ENCODE measurements around the gene SLCO1C1.
"Not testable (repeated sequence)": the region's sequence is repeated elsewhere in the genome, so short reads cannot be mapped to it uniquely, and the experiment has no call there.

SLCO1C1 gene

GRCh38 chr12:20722142-20722541 is 27.0 kb downstream of the SLCO1C1 start:
- DNase-seq (ENCODE audit: low read depth in 1 of 2, low spot score in 1 of 2) = no peak
- TF ChIP-seq JUND (IDR thresholded peaks at IDR 0.05; ENCODE audit: low read depth) = no peak
- in situ Hi-C loops (cut with HindIII; ENCODE audit: low pct_unique_long_range_greater_than_20kb, low sequenced_read_pairs) = no loop called here

- DNase-seq (ENCODE audit: low read depth in 1 of 2, low spot score in 1 of 2) = no peak
- in situ Hi-C loops (cut with HindIII; ENCODE audit: low pct_unique_long_range_greater_than_20kb, low sequenced_read_pairs) = no loop called here
- TF ChIP-seq JUND (IDR thresholded peaks at IDR 0.05; ENCODE audit: low read depth) = no peak
Measured at GRCh38 chr12:20731274-20731673, 36.1 kb downstream of the SLCO1C1 start.

DNA sequence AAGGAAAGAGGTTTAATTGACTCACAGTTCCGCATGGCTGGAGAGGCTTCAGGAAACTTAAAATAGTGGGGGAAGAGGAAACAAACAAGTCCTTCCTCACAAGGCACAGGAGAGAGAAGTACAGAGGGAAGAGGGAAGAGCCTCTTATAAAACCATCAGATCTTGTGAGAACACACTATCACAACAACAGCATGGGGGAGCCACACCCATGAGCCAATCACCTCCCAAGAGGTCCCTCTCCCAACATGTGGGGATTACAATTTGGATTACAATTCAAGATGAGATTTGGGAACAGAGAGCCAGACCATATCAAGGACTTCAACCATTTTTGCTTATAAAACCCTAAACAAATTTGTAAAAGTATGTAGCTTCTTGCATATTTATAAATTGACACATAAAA is 45.8 kb downstream of the SLCO1C1 start:
- in situ Hi-C loops (cut with HindIII; ENCODE audit: low pct_unique_long_range_greater_than_20kb, low sequenced_read_pairs) = no loop called here
- DNase-seq (ENCODE audit: low read depth in 1 of 2, low spot score in 1 of 2) = no peak
- TF ChIP-seq JUND (IDR thresholded peaks at IDR 0.05; ENCODE audit: low read depth) = no peak

DNA sequence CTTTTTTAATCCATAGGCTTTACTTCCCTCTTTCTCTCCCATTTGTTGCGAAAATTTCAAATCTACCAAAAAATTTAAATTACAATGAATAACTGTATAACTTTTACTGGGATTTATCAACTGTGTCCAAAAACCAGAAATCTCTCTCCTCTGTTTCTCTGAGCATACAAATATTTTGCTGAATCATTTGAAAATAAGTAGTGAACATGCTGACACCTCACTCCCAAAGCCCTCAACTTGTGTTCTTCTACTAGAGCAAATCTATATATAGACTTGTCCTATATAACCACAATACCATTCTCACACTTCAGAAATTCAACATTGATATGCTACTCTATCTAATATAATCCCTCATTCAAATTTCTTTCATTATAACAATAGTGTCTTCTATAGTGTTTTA is 53.1 kb downstream of the SLCO1C1 start:
- DNase-seq (ENCODE audit: low read depth in 1 of 2, low spot score in 1 of 2) = no peak
- TF ChIP-seq JUND (IDR thresholded peaks at IDR 0.05; ENCODE audit: low read depth) = no peak
- in situ Hi-C loops (cut with HindIII; ENCODE audit: low pct_unique_long_range_greater_than_20kb, low sequenced_read_pairs) = no loop called here

DNA sequence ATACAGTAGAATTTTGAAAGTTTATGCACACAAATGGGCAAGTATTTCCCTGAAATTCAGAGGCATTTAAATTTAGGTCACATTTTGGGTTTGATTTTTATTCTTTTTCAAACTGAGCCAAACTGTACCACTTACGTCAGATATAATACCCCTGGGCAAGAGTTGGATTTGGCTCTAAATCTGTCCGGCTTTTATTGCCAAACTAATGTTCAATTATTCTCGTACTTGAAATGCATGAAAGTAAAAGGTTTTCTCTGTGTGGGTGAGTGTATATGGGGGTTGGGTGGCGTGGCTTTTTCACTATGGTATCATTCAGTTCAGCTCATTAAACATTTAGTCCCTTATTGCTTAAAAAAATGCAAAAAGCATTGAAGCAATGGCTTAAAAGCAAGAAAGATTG is 55.9 kb downstream of the SLCO1C1 start:
- no peak for DNase-seq (ENCODE audit: low read depth in 1 of 2, low spot score in 1 of 2)
- in situ Hi-C loops (cut with HindIII; ENCODE audit: low pct_unique_long_range_greater_than_20kb, low sequenced_read_pairs) = no loop called here
- no peak for TF ChIP-seq JUND (IDR thresholded peaks at IDR 0.05; ENCODE audit: low read depth)

DNA sequence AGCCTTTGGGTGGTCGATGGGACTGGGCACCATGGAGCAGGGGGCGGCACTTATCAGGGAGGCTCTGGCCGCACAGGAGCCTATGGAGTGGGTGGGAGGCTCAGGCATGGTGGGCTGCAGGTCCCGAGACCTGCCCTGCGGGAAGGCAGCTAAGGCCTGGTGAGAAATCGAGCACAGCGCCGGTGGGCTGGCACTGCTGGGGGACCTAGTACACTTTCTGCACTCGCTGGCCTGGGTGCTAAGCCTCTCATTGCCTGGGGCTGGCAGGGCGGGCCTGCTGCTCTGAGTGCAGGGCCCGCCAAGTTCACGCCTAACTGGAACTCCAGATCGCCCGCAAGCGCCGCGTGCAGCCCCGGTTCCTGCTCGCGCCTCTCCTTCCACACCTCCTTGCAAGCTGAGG is 82.3 kb downstream of the SLCO1C1 start:
- in situ Hi-C loops (cut with HindIII; ENCODE audit: low pct_unique_long_range_greater_than_20kb, low sequenced_read_pairs) = no loop called here
- no peak for TF ChIP-seq JUND (IDR thresholded peaks at IDR 0.05; ENCODE audit: low read depth)
- DNase-seq (ENCODE audit: low read depth in 1 of 2, low spot score in 1 of 2) = no peak

DNA sequence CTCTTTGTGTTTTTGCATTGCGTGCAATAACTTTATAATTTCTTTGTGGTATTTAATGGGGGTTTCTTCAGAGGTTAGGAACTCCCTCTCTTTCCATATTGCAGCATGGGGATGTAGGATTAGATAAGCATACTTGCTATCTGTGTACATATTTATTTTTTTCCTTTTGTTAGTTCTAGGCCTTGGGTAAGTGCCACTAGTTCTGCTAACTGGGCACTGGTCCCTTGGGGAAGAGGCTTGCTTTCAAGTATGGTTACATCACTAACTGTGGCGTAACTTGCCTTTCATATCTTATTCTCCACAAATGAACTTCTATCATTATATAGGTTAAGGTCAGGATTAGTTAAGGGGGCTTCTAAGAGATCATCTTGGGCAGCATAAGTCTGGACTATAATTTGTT is 83.8 kb downstream of the SLCO1C1 start:
- no peak for DNase-seq (ENCODE audit: low read depth in 1 of 2, low spot score in 1 of 2)
- TF ChIP-seq JUND (IDR thresholded peaks at IDR 0.05; ENCODE audit: low read depth) = no peak
- in situ Hi-C loops (cut with HindIII; ENCODE audit: low pct_unique_long_range_greater_than_20kb, low sequenced_read_pairs) = no loop called here

- in situ Hi-C loops (cut with HindIII; ENCODE audit: low pct_unique_long_range_greater_than_20kb, low sequenced_read_pairs); DNase-seq (ENCODE audit: low read depth in 1 of 2, low spot score in 1 of 2): not testable (repeated sequence)
Measured at GRCh38 chr12:20779971-20780370, 84.8 kb downstream of the SLCO1C1 start.

DNA sequence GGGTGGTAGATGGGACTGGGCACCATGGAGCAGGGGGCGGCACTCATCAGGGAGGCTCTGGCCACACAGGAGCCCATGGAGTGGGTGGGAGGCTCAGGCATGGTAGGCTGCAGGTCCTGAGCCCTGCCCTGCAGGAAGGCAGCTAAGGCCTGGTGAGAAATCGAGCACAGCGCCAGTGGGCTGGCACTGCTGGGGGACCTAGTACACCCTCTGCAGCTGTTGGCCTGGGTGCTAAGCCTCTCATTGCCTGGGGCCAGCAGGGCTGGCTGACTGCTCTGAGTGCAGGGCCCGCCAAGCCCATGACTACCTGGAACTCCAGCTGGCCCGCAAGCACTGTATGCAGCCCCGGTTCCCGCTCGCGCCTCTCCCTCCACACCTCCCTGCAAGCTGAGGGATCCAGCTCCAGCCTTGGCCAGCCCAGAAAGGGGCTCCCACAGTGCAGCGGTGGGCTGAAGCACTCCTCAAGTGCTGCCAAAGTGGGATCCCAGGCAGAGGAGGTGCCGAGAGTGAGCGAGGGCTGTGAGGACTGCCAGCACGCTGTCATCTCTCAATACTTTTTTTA is 88.7 kb downstream of the SLCO1C1 start:
- in situ Hi-C loops (cut with HindIII; ENCODE audit: low pct_unique_long_range_greater_than_20kb, low sequenced_read_pairs) = not testable (repeated sequence)

GRCh38 chr12:20792971-20793370 is 97.8 kb downstream of the SLCO1C1 start:
- TF ChIP-seq JUND (IDR thresholded peaks at IDR 0.05; ENCODE audit: low read depth) = no peak
- DNase-seq (ENCODE audit: low read depth in 1 of 2, low spot score in 1 of 2) = no peak
- in situ Hi-C loops (cut with HindIII; ENCODE audit: low pct_unique_long_range_greater_than_20kb, low sequenced_read_pairs) = no loop called here

More for the DNA sequence above, 88.7 kb downstream of the SLCO1C1 start:
- DNase-seq (ENCODE audit: low read depth in 1 of 2, low spot score in 1 of 2) = not testable (repeated sequence)

DNA sequence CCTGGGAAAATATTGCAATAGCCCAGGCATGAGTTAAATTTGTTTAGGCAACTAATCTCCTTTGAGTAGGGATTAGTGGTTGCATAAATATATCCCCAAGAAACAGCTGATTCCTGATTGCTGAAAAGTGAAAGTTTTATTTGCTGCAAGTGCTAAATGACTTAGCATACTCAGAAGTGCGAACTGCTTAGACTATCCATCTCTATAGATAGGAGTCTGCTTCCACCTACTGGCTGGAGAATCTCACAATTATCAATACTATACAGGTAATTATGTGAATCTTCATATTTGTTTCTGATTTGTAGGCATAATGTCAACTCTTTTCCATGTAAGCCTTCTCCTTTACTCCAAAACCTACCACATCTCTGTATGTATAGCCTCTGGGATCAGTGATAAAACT is 103.4 kb downstream of the SLCO1C1 start:
- TF ChIP-seq JUND (IDR thresholded peaks at IDR 0.05; ENCODE audit: low read depth) = no peak
- peak; percentile 4 to 62 for DNase-seq (ENCODE audit: low read depth in 1 of 2, low spot score in 1 of 2)
- in situ Hi-C loops (cut with HindIII; ENCODE audit: low pct_unique_long_range_greater_than_20kb, low sequenced_read_pairs) = no loop called here

DNA sequence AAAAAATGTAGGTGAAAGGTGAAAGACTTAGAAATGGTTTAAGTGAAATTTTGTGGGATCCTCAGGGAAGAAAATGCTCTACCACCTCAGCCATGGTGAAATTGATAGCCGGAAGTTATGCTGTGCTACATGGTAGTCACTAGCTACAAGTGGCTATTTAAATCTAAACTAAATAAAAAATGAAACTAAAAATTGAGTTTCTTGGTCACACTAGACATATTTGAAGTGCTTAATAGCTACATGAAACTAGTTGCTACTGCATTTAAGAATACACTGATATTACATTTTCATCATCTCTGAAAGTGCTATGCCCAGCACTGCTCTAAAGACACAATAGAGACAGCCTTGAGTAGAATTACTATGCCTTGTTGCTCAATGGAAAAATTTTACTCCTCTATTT is 105.0 kb downstream of the SLCO1C1 start:
- TF ChIP-seq JUND (IDR thresholded peaks at IDR 0.05; ENCODE audit: low read depth) = no peak
- in situ Hi-C loops (cut with HindIII; ENCODE audit: low pct_unique_long_range_greater_than_20kb, low sequenced_read_pairs) = no loop called here

GRCh38 chr12:20801035-20801434 is 105.9 kb downstream of the SLCO1C1 start:
- in situ Hi-C loops (cut with HindIII; ENCODE audit: low pct_unique_long_range_greater_than_20kb, low sequenced_read_pairs) = no loop called here
- TF ChIP-seq JUND (IDR thresholded peaks at IDR 0.05; ENCODE audit: low read depth) = no peak
- DNase-seq (ENCODE audit: low read depth in 1 of 2, low spot score in 1 of 2) = no peak

More for the DNA sequence above, 105.0 kb downstream of the SLCO1C1 start:
- DNase-seq (ENCODE audit: low read depth in 1 of 2, low spot score in 1 of 2) = no peak

All from T47D (cell line).